ENCODE data around the gene CDKN1A. TPM values are rescaled to one million over a fixed set of nuclear protein-coding genes. Genes with fewer than 3 reads are reported as not detected.
"Not testable (repeated sequence)": the region's sequence is repeated elsewhere in the genome, so short reads cannot be mapped to it uniquely, and the experiment has no call there.

The CDKN1A gene
- total RNA-seq, 1 experiment from 2014 or later = 65.0 TPM

DNA sequence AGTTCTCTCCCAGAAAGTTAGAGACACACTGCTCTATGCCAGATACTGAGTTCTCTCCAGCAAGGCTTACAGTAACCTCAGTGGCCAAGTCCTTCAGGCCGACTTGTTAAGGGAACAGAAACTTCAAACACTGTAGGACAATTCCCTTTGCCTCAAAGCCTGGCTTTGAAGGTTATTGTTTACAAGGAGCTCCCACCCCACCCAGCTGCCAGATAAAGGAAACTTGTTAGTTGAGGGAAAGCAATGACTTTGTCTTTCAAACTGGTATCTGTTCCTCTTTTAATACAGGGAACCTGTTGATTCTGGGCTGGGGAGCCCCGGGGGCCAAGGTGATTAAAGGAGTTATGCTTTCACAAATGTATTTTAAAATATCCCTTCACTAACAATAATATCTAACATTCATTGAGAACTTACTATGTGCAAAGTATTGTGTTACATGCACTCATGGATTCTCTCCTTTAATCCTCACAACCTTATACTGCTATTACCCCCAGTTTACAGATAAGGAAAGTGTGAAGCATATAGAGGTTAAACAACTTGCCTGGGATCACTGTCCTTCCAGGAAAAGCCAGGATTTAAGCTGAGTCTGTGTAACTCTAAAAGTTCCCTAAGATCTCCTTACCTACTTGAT lies 27.6 kb upstream of the CDKN1A start:
- in situ Hi-C loops (cut with HindIII; ENCODE audit: low pct_unique_long_range_greater_than_20kb, low sequenced_read_pairs) = no loop called here
- DNase-seq (ENCODE audit: low read depth, low spot score) = no peak

- DNase-seq (ENCODE audit: low read depth, low spot score) = no peak
- in situ Hi-C loops (cut with HindIII; ENCODE audit: low pct_unique_long_range_greater_than_20kb, low sequenced_read_pairs) = no loop called here
These were observed 26.7 kb upstream of the CDKN1A start for GRCh38 chr6:36651659-36652379.

- in situ Hi-C loops (cut with HindIII; ENCODE audit: low pct_unique_long_range_greater_than_20kb, low sequenced_read_pairs) = not testable (repeated sequence)
- DNase-seq (ENCODE audit: low read depth, low spot score) = peak; percentile 41
These were observed 24.0 kb upstream of the CDKN1A start for GRCh38 chr6:36654469-36654868.

DNA sequence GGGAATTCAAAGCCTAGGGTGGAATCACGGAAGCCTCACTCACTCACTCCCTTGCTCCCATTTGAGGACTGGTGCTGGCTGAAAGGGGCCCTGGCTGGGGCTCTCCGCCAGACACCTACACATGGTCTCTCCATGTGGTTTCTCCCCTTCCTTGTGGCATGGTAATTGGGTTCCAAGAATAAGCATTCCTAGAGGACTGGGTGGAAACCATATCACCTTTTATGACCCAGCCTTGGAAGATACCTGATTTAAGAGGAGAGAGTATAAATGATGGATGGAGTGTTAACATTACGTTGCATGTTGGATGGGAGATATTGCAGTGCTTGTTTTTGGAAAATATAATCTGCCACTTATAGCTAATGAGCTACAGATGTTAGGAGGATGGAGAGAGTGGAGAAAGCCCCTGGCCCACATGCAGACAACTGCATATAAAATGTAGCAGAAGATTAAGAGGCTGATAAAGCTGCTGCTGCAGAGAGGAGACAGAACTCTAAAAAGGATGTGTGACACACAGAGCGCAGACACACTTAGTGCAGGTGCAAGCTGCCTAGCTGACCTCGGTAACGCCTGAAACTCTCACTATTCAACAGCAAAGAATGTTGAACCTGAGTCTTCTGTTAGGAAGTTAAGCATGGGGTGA lies 23.3 kb upstream of the CDKN1A start:
- in situ Hi-C loops (cut with HindIII; ENCODE audit: low pct_unique_long_range_greater_than_20kb, low sequenced_read_pairs) = no loop called here
- no peak for DNase-seq (ENCODE audit: low read depth, low spot score)

DNA sequence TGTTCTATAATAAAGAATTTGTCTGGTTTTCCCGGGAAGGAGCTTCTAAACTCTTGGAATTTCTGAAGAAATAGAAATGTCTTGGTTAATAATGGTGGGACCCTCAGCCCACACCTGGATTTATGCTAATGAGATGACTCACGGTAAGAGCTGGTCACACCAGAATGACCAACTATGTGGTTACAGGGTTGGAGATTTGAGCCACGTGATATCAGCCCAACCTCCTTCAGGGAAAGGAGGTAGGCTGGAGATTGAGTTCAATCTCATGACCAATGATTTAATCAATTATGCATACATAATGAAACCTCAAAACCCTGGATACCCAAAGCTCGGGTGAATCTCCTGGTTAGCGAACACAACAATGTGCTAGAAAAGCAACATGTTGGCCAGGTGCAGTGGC lies 22.1 kb upstream of the CDKN1A start:
- DNase-seq (ENCODE audit: low read depth, low spot score) = no peak
- in situ Hi-C loops (cut with HindIII; ENCODE audit: low pct_unique_long_range_greater_than_20kb, low sequenced_read_pairs) = no loop called here

DNA sequence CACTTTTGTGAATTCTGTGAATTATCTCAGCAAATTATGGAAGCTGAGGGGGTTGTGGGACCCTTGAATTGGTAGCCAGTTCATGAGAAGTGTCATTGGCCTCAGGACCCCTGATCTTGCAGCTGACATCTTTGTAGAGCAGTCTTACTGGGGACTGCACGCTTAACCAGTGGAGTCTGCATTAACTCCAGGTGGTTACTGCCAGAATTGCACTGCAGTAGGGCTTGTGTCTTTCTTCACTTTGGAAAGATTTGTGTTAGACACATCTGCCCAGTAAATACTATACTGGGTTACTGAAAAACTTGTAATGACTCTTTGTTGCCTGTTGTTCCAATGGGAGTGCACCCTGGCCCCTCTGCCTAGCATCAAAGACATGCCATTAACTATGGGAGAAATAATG lies 21.2 kb upstream of the CDKN1A start:
- in situ Hi-C loops (cut with HindIII; ENCODE audit: low pct_unique_long_range_greater_than_20kb, low sequenced_read_pairs) = no loop called here
- DNase-seq (ENCODE audit: low read depth, low spot score) = no peak

GRCh38 chr6:36657942-36658544 lies 20.5 kb upstream of the CDKN1A start:
- in situ Hi-C loops (cut with HindIII; ENCODE audit: low pct_unique_long_range_greater_than_20kb, low sequenced_read_pairs) = no loop called here
- DNase-seq (ENCODE audit: low read depth, low spot score) = no peak

- no peak for DNase-seq (ENCODE audit: low read depth, low spot score)
- in situ Hi-C loops (cut with HindIII; ENCODE audit: low pct_unique_long_range_greater_than_20kb, low sequenced_read_pairs) = no loop called here
These were observed 19.2 kb upstream of the CDKN1A start for GRCh38 chr6:36659271-36659670.

DNA sequence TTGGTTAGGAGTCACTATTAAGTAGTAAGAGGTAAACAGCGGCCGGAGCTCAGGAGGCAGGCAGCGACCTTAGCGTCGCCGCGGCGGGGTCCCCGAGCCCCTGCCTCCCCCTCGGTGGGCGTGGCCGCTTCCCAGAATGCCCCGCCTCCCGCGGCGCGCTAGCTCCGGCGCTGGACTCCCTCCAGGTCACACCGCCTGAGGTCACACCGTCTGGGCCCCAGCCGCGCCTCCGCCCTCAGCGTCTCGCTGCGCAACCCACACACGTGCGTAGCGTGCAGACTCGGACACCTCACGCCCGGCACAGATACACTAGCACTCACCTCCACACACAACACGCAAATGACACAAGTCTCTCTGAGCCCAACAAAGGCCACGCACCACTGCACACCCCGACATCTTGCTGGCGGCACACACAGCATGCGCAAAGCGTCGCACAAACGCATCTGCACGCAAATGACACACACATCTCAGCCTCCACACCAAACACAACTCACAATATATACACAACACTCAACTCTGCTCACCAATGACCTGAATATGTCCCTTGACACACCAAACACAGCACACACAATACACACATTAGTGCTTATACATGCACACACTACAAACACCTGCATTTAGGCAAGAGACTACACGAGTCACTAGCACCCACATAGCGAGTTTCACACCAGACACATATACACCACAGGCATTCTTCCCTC lies 17.6 kb upstream of the CDKN1A start:
- in situ Hi-C loops (cut with HindIII; ENCODE audit: low pct_unique_long_range_greater_than_20kb, low sequenced_read_pairs) = no loop called here
- DNase-seq (ENCODE audit: low read depth, low spot score) = no peak

GRCh38 chr6:36662380-36662779 lies 16.1 kb upstream of the CDKN1A start:
- DNase-seq (ENCODE audit: low read depth, low spot score) = no peak
- in situ Hi-C loops (cut with HindIII; ENCODE audit: low pct_unique_long_range_greater_than_20kb, low sequenced_read_pairs) = no loop called here

GRCh38 chr6:36662827-36663256 lies 15.7 kb upstream of the CDKN1A start:
- in situ Hi-C loops (cut with HindIII; ENCODE audit: low pct_unique_long_range_greater_than_20kb, low sequenced_read_pairs) = no loop called here
- DNase-seq (ENCODE audit: low read depth, low spot score) = no peak

DNA sequence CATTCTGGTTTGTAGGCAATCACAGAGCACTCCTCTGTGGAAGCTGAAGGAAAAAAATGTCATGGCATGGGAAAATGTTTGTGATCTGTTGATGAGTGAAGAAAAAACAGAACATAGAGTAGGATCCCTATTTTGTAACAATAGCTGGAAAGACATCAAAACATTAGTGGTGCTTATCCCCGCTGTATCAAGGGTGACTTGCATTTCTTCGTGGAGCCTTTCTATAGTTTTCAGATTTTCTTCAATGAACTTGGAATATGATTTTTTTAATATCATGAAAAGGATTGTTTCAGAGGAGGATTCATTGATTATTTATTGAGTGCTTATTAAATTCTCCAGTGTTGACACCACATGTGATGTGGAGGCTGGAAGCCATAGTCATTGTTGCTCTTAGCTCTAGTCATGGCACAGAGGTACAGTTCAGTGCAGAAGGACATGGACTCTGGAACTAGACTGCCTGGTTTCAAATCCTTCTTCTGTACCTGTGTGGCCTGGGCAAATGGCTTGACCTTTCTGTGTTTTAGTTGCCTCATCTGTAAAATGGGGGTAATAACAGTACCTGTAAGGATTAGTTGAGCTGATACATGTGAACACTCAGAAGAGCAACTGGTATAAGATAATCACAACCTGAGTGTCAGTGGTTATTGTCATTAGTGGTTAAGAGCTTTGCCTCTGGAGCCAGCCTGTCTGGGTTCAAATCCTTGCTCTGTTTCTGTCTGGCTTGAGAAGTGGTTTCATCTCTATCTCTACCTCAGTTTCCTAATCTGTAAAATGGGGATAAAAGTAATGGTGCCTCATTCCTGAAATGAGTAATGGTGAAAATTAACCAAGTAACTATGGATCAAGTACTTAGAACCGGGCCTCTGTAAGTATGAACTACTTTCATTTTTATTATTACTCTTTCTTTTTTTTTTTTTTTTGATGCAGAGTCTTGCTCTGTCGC lies 14.7 kb upstream of the CDKN1A start:
- in situ Hi-C loops (cut with HindIII; ENCODE audit: low pct_unique_long_range_greater_than_20kb, low sequenced_read_pairs) = no loop called here
- no peak for DNase-seq (ENCODE audit: low read depth, low spot score)

GRCh38 chr6:36665180-36665579 lies 13.3 kb upstream of the CDKN1A start:
- in situ Hi-C loops (cut with HindIII; ENCODE audit: low pct_unique_long_range_greater_than_20kb, low sequenced_read_pairs) = no loop called here
- DNase-seq (ENCODE audit: low read depth, low spot score) = no peak

DNA sequence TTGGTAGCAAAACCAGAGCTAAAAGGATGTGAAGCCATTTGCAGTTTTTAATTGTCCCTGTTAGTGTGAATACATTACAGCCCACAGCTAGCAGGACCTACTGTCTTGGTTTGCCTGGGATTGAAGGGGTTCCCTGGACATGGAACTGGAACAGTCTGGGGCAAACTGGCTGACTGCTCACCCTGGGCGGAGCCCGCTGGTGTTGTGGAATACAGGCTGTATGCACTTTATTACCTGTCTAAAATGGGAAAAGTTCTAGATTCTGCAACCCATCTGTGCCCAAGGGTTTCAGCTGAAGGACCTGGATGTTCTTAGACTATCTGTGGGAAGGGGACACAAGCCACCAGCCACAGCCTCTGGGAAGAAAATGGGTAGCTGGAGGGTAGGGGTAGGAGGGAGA lies 12.2 kb upstream of the CDKN1A start:
- no peak for DNase-seq (ENCODE audit: low read depth, low spot score)
- in situ Hi-C loops (cut with HindIII; ENCODE audit: low pct_unique_long_range_greater_than_20kb, low sequenced_read_pairs) = no loop called here

DNA sequence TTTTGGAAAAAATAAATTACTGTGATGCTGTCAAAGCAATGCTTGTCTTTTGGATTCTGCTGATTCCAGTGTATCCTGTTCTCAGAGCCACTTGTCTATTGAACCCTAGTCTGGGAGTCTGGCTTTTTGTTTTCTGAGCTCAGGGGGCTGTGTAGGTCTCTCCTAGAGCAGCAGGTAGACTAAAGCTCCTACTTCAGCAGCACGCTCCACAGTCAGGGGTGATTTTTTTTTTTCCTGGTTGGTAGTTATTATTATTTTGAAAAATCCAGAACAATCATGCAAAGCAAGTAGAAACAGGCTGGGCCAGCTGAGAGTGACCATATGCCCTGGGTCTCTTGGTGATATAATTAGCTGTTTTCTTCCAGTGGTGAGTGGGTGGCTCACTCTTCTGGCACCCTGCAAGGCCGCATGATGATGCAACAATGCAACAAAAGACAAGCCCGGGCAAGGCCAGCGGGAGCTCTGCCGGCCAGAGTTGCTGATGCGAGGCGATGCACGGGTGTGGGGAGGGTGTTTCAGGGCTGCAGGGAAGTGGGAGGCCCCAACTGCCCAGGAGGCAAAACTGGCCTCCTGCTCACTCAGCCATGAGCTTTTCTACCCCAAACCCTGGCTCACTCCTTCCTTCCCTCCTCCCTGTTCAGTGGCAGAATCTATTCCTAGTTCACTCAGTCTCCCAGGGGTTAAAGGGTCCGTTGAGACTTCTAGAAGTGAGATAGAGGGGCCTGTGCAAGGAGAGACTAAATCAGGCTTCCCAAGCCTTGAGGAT lies 11.5 kb upstream of the CDKN1A start:
- in situ Hi-C loops (cut with HindIII; ENCODE audit: low pct_unique_long_range_greater_than_20kb, low sequenced_read_pairs) = no loop called here
- DNase-seq (ENCODE audit: low read depth, low spot score) = peak; percentile 83

- in situ Hi-C loops (cut with HindIII; ENCODE audit: low pct_unique_long_range_greater_than_20kb, low sequenced_read_pairs) = no loop called here
- DNase-seq (ENCODE audit: low read depth, low spot score) = no peak
These were observed 9.9 kb upstream of the CDKN1A start for GRCh38 chr6:36668591-36668990.
